Hippocampal formation (tissue), 2 donors: ENCODE results near the gene CCDC127.

ENCODE experiments used
- DNase-seq, 2 donors: peaks; one replicate each; lab custom pipeline; 2025; lab: John Stamatoyannopoulos, UW

CCDC127 gene

DNA sequence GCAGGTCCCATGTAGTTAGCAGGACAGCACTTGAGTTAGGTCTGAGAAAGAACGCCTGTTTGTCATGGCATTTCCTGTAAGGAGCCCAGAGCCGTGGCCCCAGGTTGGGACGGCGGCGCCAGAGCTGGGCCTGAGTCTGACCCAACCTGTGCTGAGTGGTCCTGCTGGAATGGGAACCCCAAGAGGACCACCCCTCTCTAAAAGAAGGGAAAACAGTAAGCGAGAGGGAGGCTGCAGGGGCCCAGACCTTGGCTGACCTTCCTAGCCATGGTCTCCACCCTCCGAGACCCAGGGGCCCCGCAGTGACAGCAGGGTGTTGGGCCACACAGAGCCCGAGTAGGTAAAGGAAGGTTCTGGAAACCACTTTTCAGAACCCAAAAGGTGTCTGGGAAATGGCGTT is 28.5 kb downstream of the CCDC127 start:
- DNase-seq, result no peak

DNA sequence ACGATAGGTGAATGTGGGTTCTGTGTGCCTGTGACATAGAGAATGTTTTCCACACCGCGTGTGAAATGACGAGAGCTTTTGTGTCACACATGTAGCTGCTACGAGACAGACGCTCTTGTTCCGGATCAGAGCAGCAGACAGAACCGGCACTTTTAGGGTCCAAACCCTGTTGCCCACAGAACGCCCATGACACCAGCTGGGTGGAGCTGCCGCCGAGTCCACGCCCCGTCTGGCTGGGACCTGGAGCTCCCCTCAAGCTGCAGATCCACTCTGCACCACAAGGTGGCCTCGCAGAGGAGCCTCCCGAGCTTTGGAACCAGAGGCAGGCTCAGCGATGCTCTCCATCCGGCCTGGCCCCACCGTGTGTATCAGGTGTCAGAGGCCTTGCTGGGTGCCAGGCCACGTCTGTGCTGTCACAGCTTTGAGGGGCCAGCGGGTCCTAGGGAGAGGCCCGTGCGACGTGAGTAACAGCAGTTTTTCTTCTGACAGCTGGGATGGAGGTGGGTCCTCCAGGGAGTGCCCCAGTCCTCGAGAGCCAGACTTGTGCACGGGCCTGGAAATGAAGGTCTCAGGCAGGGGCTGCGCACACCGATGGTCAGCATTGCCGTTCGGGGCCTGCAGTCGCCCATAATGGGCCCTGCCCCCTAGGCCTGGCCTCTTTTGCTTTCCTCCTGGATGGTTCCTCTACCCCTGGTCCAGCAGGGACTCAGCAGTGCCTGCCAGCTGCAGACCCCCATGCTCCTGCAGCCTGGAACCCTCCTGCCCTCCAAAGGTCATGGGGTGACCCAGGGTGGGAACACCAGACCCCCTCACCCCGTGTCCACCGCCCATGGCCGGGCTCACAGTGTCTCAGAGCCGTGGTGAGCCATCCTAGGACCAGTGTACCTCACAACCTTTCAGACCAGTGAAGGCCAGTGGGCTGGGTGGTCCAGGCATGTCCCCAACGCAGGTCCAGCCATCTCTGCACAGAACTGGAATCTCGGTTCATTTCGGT is 29.2 kb downstream of the CCDC127 start:
- peak; percentile 33 to 70 for DNase-seq

- no peak for DNase-seq
Observed at GRCh38 chr5:187617-188451, 30.1 kb downstream of the CCDC127 start.

- no peak for DNase-seq
Observed at GRCh38 chr5:187042-187431, 30.9 kb downstream of the CCDC127 start.

GRCh38 chr5:186091-187041 is 31.6 kb downstream of the CCDC127 start:
- no peak for DNase-seq

DNA sequence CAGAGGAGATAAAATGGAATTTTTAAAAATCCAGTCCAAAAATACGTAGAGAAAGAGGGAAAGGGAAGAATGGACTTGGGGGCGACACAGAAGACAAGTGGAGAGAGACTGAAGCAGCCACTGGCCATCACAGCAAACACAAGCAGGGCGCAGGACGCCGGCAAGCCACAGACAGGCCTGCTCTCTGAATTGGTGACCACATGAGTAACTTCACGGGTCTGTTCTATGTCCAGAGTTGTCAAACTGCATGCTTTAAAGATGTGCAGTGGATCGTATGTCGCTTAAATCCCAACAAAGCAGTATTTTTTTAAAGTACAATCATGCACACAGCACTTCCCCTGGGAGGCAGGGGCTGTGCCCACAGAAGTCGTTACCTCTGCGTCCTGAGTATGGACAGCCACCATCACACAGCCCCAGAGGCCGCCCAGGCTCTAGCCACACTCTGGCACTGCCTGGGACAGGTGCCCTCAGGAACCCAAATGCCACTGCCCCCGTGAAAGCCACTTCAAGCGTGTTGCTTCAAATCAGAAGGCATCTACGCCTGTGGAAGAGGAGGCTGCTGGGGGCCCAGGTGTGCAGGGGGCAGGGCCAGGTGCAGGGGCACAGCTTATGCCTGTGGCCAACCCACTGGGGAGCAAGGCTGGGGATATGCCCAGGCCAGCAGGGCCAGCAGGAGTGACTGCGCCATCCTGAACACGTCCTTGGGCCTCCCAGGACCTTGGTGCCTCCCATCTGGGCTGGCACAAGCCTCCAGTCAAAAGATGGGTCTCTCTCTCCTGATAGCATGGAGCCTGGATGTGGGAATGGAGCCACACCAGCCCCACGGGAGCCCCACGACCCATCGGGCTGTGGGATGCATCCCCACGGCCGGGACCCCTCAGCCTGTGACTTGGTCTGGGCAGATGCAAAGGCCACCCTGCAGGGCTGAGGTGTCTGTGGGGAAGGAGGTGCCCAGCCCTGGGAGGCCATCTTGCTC is 32.6 kb downstream of the CCDC127 start:
- DNase-seq, result no peak

DNA sequence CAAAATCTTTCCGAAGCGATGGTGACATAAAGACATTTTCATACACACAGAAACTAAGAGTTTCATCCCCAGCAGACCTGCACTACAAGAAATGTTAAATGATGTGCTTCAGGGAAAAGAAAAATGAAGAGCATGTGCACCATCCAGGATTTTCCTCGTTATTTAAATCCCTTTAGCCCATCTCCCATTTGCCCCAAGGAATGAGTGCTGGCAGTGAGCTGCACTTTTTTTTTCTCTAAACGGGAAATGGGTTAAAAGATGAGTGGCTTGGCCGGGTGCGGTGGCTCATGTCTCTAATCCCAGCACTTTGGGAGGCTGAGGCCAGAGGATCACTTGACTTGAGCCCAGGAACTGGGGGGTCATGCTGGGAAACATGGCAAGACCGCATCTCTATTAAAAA is 33.5 kb downstream of the CCDC127 start:
- DNase-seq, result no peak

DNA sequence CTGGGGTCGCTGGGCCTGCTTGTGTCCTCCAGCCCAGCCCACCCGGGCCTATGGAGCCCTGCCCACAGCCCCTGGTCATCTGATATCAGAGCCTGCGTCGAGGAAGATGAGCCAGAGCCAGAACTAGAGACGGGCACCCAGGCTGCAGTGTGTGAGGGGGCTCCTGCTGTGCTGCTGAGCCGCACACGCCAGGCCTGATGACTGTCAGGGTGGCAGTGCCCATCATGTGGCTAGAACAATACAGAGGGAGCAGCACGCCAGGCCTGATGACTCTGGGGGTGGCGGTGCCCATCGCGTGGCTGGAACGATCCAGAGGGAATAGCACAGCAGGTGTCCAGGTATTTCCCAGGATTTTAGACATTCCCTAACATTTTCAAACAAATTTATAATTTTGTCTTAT is 35.8 kb downstream of the CCDC127 start:
- DNase-seq, result no peak

DNA sequence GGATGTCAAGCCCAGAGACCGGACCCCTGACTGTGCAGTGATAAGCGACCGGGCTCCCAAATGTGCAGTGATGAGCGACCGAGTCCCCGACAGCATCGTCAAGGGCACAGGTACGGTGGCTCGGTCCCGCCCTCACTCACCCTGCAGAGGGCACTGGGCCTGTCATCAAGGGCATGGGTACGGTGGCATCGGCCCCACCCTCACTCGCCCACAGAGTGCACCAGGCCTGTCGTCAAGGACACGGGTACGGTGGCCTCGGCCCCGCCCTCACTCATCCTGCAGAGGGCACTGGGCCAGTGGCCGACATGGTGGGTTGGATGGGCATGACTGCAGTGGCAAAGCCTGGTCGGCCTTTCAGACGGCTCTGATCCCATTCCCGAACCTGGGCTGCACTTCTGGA is 36.4 kb downstream of the CCDC127 start:
- no peak for DNase-seq

DNA sequence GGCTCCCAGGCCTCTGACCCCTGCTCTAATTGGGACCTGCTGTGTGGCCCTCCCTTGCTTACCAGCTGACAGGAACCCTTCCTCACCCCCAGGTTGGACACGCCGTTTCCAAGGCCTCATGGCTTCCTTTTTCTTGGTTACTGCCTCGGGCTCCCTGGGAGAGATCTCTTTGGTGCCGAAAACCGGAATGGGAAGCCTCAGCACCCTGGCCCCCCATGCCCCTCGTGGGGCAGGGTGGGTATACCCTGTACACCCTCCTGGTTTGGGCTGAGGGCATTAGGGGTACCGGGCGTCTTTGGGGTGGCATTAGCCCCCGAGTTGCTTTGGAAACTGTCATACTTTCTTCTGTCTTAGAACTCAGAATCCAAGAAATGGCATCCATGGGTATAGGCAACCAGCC is 36.8 kb downstream of the CCDC127 start:
- DNase-seq, result no peak

GRCh38 chr5:180286-180918 is 37.6 kb downstream of the CCDC127 start:
- DNase-seq, result no peak

DNA sequence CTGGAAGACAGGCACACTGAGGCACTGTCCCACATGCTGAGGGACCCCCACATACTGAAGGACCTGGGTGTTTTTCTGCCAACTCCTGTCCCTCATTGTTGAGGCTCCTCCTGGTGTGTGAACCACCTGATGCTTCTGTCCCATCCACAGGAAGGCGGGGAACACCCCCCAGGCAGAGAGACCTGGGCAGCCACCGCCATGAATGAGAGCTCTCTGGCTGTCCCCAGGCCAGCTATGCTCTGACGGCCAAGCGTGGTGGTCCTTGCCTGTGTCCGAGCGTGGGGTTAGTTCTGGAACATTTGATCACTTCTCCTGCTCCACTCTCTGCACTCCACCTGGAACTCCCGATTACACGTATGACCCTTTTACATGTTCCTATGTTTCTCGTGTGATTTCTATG is 38.6 kb downstream of the CCDC127 start:
- no peak for DNase-seq

GRCh38 chr5:178110-178509 is 39.8 kb downstream of the CCDC127 start:
- no peak for DNase-seq

- no peak for DNase-seq
Observed at GRCh38 chr5:176296-176823, 41.6 kb downstream of the CCDC127 start.

DNA sequence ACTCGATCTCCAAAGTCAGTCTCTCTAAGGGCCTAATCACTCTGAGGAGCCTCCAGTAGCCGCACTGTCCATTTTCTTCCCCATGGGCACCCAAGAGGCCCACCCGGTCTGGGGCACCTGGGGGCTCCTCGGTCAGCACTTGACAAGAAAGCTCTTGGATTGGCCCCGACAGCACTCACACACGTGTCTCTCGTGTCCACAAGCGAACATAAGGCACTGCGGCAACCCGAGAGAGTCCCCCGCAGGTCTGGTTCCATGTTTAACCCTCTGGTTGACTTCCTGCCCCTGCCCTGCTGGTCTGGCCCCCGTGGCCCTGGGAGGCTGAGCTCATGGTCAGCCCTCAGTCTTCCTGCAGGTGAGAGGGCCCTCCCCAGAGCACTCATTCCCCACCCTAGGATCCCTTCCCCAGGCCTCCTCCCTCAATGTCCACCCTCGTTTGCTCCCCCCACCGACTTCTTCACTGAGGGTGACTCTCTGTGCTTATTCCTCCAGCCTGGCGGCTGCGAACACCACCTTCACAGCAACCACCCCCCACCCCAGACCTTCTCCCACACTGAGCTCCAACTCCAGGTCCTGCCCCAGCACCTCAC is 43.0 kb downstream of the CCDC127 start:
- no peak for DNase-seq

GRCh38 chr5:174291-174600 is 43.7 kb downstream of the CCDC127 start:
- DNase-seq, result no peak

DNA sequence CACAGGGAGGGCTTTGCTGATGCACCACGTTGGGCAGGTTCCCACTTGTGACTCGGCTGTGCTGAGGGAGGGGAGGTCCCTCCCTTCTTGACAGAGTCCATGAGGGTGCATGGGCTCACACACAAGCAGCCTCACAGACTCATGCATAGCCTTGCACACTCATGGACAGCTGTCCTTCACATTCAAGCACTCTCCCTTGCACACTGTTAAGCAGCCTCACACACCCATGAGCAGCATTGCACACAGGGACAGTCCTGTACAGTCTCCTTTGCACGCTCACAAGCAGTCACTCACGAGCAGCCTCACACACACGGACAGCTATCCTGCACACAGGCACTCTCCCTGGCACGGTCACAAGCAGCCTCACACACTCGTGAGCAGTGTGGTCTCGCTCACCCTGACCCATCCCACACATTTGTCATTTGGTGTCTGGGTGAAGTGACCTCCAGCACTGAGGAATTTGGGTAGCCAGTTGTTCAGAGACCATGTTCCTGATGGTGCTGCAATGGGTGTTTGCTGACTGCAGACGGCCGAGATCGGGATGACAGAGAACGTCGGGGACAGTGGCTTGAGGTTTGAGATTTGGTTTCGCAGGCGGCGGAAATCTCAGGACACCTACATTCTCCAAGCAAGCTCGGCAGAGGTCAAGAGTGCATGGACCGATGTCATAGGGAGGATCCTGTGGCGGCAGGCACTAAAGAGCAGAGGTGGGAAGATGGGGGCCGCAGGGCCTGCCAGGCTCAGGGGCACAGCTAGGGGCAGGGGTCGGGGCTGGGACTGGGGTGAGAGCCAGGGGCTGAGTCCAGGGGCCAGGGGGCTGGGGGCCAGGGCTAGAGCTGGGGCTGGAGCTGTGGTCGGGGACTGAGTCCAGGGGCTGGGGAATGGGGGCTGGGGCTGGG is 44.3 kb downstream of the CCDC127 start:
- no peak for DNase-seq

GRCh38 chr5:172841-173251 is 45.1 kb downstream of the CCDC127 start:
- no peak for DNase-seq
